ENCODE measurements around the gene LRMDA.

LRMDA gene

GRCh38 chr10:75685187-75685586, 253.8 kb downstream of the LRMDA start:
- H3K27ac Mint-ChIP-seq, result no peak overlapping the region
- no peak overlapping the region for H3K4me3 Mint-ChIP-seq
- H3K4me1 Mint-ChIP-seq (ENCODE audit: low read depth), result peaks cover 7% of the 10 kb centered on the region
- intact Hi-C loops (cut with micrococcal nuclease), result no loop called here
- H3K36me3 Mint-ChIP-seq (ENCODE audit: low read depth), result peaks cover 14% of the 10 kb centered on the region
- H3K9me3 Mint-ChIP-seq, result peaks cover 11% of the 10 kb centered on the region
- H3K27me3 Mint-ChIP-seq, result no peaks in the 10 kb centered on the region

GRCh38 chr10:75688506-75689300, 257.3 kb downstream of the LRMDA start:
- Mint-ChIP-seq H3K27ac (no peak overlapping the region), H3K9me3 (peaks cover 11% of the 10 kb centered on the region), H3K27me3 (no peaks in the 10 kb centered on the region), H3K4me1 (ENCODE audit: low read depth) (peaks cover 15% of the 10 kb centered on the region), H3K4me3 (no peak overlapping the region), H3K36me3 (ENCODE audit: low read depth) (peaks cover 9% of the 10 kb centered on the region)
- intact Hi-C loops (cut with micrococcal nuclease), result no loop called here

- Mint-ChIP-seq H3K4me1 (ENCODE audit: low read depth) (peaks cover 33% of the 10 kb centered on the region), H3K4me3 (no peak overlapping the region), H3K27ac (no peak overlapping the region), H3K27me3 (no peaks in the 10 kb centered on the region), H3K9me3 (no peaks in the 10 kb centered on the region), H3K36me3 (ENCODE audit: low read depth) (no peaks in the 10 kb centered on the region)
- intact Hi-C loops (cut with micrococcal nuclease), result no loop called here
These were observed 262.1 kb downstream of the LRMDA start for GRCh38 chr10:75693489-75693888.

GRCh38 chr10:75694269-75694668, 262.8 kb downstream of the LRMDA start:
- Mint-ChIP-seq H3K9me3 (peaks cover under 1% of the 10 kb centered on the region), H3K4me1 (ENCODE audit: low read depth) (peaks cover 31% of the 10 kb centered on the region), H3K27me3 (no peaks in the 10 kb centered on the region), H3K27ac (no peak overlapping the region), H3K36me3 (ENCODE audit: low read depth) (no peaks in the 10 kb centered on the region), H3K4me3 (no peak overlapping the region)
- intact Hi-C loops (cut with micrococcal nuclease), result no loop called here

GRCh38 chr10:75694790-75695189, 263.4 kb downstream of the LRMDA start:
- no peak overlapping the region for H3K27ac Mint-ChIP-seq
- intact Hi-C loops (cut with micrococcal nuclease), result no loop called here
- peaks cover 31% of the 10 kb centered on the region for H3K4me1 Mint-ChIP-seq (ENCODE audit: low read depth)
- peaks cover 6% of the 10 kb centered on the region for H3K9me3 Mint-ChIP-seq
- H3K27me3 Mint-ChIP-seq, result no peaks in the 10 kb centered on the region
- H3K36me3 Mint-ChIP-seq (ENCODE audit: low read depth), result no peaks in the 10 kb centered on the region
- H3K4me3 Mint-ChIP-seq, result no peak overlapping the region

- intact Hi-C loops (cut with micrococcal nuclease), result no loop called here
- H3K9me3 Mint-ChIP-seq, result peaks cover 9% of the 10 kb centered on the region
- H3K4me3 Mint-ChIP-seq, result no peak overlapping the region
- H3K27me3 Mint-ChIP-seq, result no peaks in the 10 kb centered on the region
- H3K27ac Mint-ChIP-seq, result no peak overlapping the region
- H3K36me3 Mint-ChIP-seq (ENCODE audit: low read depth), result no peaks in the 10 kb centered on the region
- H3K4me1 Mint-ChIP-seq (ENCODE audit: low read depth), result peaks cover 31% of the 10 kb centered on the region
These were observed 264.6 kb downstream of the LRMDA start for GRCh38 chr10:75695994-75696393.

GRCh38 chr10:75696536-75696935, 265.1 kb downstream of the LRMDA start:
- peaks cover 9% of the 10 kb centered on the region for H3K9me3 Mint-ChIP-seq
- no peaks in the 10 kb centered on the region for H3K27me3 Mint-ChIP-seq
- H3K27ac Mint-ChIP-seq, result no peak overlapping the region
- no peaks in the 10 kb centered on the region for H3K36me3 Mint-ChIP-seq (ENCODE audit: low read depth)
- H3K4me3 Mint-ChIP-seq, result no peak overlapping the region
- intact Hi-C loops (cut with micrococcal nuclease), result no loop called here
- peaks cover 27% of the 10 kb centered on the region for H3K4me1 Mint-ChIP-seq (ENCODE audit: low read depth)

GRCh38 chr10:75703191-75703854, 271.9 kb downstream of the LRMDA start:
- Mint-ChIP-seq H3K9me3 (peaks cover 9% of the 10 kb centered on the region), H3K4me1 (ENCODE audit: low read depth) (peaks cover 6% of the 10 kb centered on the region), H3K36me3 (ENCODE audit: low read depth) (no peaks in the 10 kb centered on the region), H3K27ac (no peak overlapping the region), H3K27me3 (no peaks in the 10 kb centered on the region), H3K4me3 (no peak overlapping the region)
- intact Hi-C loops (cut with micrococcal nuclease), result no loop called here

- Mint-ChIP-seq H3K4me3 (no peak overlapping the region), H3K27ac (no peak overlapping the region), H3K4me1 (ENCODE audit: low read depth) (peaks cover 18% of the 10 kb centered on the region), H3K27me3 (no peaks in the 10 kb centered on the region), H3K36me3 (ENCODE audit: low read depth) (no peaks in the 10 kb centered on the region), H3K9me3 (no peaks in the 10 kb centered on the region)
- intact Hi-C loops (cut with micrococcal nuclease), result no loop called here
These were observed 274.0 kb downstream of the LRMDA start for GRCh38 chr10:75705426-75705825.

DNA sequence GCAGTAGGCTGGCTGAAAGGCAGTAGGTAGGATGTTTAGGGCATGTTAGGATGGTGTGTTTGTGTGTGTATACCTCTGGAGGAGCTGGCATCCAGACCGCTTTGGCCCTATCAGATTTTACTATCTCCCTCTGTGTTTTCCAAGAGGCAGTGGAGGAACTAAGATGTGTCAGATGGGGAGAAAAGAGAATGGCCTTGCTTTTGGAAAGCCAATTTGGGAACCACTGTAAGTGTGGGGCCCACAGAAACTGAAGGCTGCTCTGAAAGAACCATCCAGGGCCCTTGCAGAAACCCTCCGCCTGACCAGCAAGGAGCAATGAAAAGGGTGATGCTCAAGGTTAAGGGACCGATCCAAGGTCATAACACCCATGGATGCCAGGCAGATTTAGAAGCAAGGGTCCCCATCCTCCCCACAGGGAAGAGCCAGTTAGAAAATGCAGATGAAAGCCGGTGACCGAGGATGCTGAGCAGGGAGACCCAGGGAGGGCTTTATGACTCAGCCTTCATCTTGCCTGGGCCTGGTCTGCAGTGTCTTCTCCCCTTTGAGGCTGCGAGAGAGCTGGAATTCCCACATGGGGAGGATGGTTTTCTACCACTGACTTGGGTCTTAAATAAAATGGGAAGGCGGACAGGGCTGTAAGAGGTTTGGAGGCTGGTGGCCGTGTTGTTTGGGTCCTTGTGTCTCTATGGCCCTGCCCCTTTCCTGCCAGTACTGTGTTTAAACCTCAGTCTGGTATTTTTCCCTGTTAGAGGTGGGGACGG, 275.8 kb downstream of the LRMDA start:
- no peak overlapping the region for H3K27ac Mint-ChIP-seq
- no peaks in the 10 kb centered on the region for H3K9me3 Mint-ChIP-seq
- intact Hi-C loops (cut with micrococcal nuclease), result no loop called here
- H3K27me3 Mint-ChIP-seq, result no peaks in the 10 kb centered on the region
- H3K36me3 Mint-ChIP-seq (ENCODE audit: low read depth), result no peaks in the 10 kb centered on the region
- H3K4me3 Mint-ChIP-seq, result no peak overlapping the region
- peaks cover 21% of the 10 kb centered on the region for H3K4me1 Mint-ChIP-seq (ENCODE audit: low read depth)

DNA sequence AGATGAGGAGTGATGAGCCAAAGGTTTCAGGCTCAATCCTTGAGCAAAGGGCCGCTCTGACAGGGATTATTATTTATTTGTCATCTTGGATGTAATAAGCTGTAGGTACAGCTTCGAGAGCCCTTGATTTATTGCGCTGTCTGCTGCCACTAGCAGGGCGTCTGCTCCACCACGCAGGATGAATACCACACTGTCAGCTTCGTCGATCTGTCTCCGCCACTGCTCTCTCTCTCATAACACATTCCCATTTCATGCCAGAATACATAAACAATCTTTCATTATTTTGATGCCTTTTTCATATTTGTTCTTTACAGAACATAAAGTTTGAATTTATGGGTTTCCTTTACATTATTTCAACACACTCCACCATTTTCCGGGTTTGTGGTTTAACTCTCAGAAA, 276.6 kb downstream of the LRMDA start:
- no peaks in the 10 kb centered on the region for H3K27me3 Mint-ChIP-seq
- no peak overlapping the region for H3K27ac Mint-ChIP-seq
- intact Hi-C loops (cut with micrococcal nuclease), result no loop called here
- H3K36me3 Mint-ChIP-seq (ENCODE audit: low read depth), result no peaks in the 10 kb centered on the region
- no peaks in the 10 kb centered on the region for H3K9me3 Mint-ChIP-seq
- H3K4me3 Mint-ChIP-seq, result no peak overlapping the region
- H3K4me1 Mint-ChIP-seq (ENCODE audit: low read depth), result peaks cover 25% of the 10 kb centered on the region

- Mint-ChIP-seq H3K9me3 (no peaks in the 10 kb centered on the region), H3K36me3 (ENCODE audit: low read depth) (no peaks in the 10 kb centered on the region), H3K4me3 (no peak overlapping the region), H3K27ac (no peak overlapping the region), H3K4me1 (ENCODE audit: low read depth) (peaks cover 25% of the 10 kb centered on the region), H3K27me3 (no peaks in the 10 kb centered on the region)
- intact Hi-C loops (cut with micrococcal nuclease), result no loop called here
These were observed 277.8 kb downstream of the LRMDA start for GRCh38 chr10:75709245-75709644.

DNA sequence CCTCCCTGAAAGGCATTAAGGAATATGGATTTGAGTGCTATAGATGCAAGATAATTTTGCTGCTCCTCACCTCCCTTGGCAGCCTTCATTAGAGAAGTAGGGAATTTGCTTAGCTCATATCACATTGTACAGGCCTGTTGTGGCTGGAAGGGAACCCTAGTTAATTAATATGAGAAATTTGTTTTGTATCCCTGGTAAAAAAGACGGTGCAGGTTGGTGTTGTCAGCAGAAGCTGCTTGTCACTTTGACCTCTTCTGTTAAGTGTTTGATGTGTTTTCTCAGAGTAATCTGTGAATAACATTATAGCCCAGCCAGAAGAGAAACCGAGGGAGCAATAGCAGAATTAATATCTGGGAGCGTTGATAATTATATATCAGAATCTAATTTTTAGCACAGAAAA, 278.4 kb downstream of the LRMDA start:
- no peaks in the 10 kb centered on the region for H3K36me3 Mint-ChIP-seq (ENCODE audit: low read depth)
- intact Hi-C loops (cut with micrococcal nuclease), result no loop called here
- no peaks in the 10 kb centered on the region for H3K9me3 Mint-ChIP-seq

DNA sequence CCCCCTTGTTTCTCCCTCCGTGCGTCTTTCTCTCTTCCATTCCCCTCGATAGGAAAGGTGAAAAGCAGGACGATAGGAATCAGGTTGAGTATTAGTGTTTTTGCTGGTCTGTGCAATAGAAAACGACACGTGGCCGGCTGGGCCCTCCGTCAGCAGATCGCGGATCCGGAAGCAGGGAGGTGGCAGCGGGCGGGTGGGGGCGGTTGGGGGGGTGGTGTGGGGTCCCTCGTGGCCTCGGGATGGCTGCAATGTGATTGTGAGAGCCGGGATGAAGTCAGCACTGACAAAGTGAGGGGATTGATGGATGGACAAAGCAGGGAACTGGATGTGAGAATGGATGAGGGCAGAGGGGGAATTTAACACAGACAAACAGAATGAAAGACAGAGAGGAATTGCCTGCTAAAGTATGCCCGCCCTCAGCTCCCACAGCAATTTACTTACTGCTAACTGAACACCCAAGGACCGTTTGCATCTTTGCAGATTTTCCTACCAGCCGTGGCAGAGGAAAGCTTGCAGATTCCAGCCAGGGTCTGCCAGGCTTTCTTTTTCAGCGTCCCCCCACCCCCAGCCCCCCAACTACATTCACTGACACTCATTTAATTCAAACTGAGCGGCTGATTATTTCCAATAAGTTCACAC, 280.9 kb downstream of the LRMDA start:
- Mint-ChIP-seq H3K27ac (no peak overlapping the region), H3K9me3 (no peaks in the 10 kb centered on the region), H3K27me3 (no peaks in the 10 kb centered on the region), H3K4me1 (ENCODE audit: low read depth) (peaks cover 25% of the 10 kb centered on the region), H3K4me3 (no peak overlapping the region), H3K36me3 (ENCODE audit: low read depth) (no peaks in the 10 kb centered on the region)
- intact Hi-C loops (cut with micrococcal nuclease), result no loop called here

More for the DNA sequence above, 278.4 kb downstream of the LRMDA start:
- peaks cover 25% of the 10 kb centered on the region for H3K4me1 Mint-ChIP-seq (ENCODE audit: low read depth)
- H3K27me3 Mint-ChIP-seq, result no peaks in the 10 kb centered on the region
- H3K27ac Mint-ChIP-seq, result no peak overlapping the region
- H3K4me3 Mint-ChIP-seq, result no peak overlapping the region

Measured in dendritic cell treated with granulocyte-macrophage colony-stimulating factor and Interleukin-4, amounts not matched to agents 40 ng/mL and 50 ng/mL, for 4 days (primary cell).